HEK293T (cell line): ENCODE measurements around the gene KRI1.

ENCODE experiments used
- ARNT ChIP-seq: fragments of 450-650 bp; IDR thresholded peaks from 2 replicates; pipeline ENCODE4 v1.6.1; 2017; ENCODE audit warnings: mild to moderate bottlenecking
- BHLHE40 ChIP-seq: fragments of 450-650 bp; IDR thresholded peaks from 2 replicates; pipeline ENCODE4 v1.6.1; 2016; ENCODE audit warnings: mild to moderate bottlenecking, moderate library complexity, borderline replicate concordance
- CTBP1 ChIP-seq: fragments of 450-650 bp; IDR thresholded peaks from 2 replicates; pipeline ENCODE4 v1.6.1; 2016; ENCODE audit warnings: borderline replicate concordance
- ELF4 ChIP-seq: fragments of 450-650 bp; IDR thresholded peaks from 2 replicates; pipeline ENCODE4 v1.6.1; 2017; ENCODE audit warnings: antibody characterized with exemption
- FOXA1 ChIP-seq: fragments of 450-650 bp; IDR thresholded peaks from 2 replicates; pipeline ENCODE4 v1.6.1; 2016; ENCODE audit warnings: mild to moderate bottlenecking
- FOXK2 ChIP-seq: fragments of 450-650 bp; IDR thresholded peaks from 2 replicates; pipeline ENCODE4 v1.6.1; 2016; ENCODE audit warnings: mild to moderate bottlenecking
- FOXM1 ChIP-seq: fragments of 450-650 bp; IDR thresholded peaks from 2 replicates; pipeline ENCODE4 v1.6.1; 2017; ENCODE audit warnings: mild to moderate bottlenecking, borderline replicate concordance
- HDGF ChIP-seq: fragments of 450-650 bp; IDR thresholded peaks from 2 replicates; pipeline ENCODE4 v1.6.1; 2017; ENCODE audit warnings: antibody characterized with exemption, borderline replicate concordance
- L3MBTL2 ChIP-seq: fragments of 450-650 bp; conservative IDR thresholded peaks from 2 replicates; pipeline ENCODE4 v1.6.1; 2016; ENCODE audit warnings: mild to moderate bottlenecking
- LEF1 ChIP-seq: fragments of 450-650 bp; IDR thresholded peaks from 2 replicates; pipeline ENCODE4 v1.6.1; 2017; ENCODE audit warnings: mild to moderate bottlenecking, borderline replicate concordance
- SP1 ChIP-seq: fragments of 450-650 bp; IDR thresholded peaks from 2 replicates; pipeline ENCODE4 v1.6.1; 2017
- SUZ12 ChIP-seq: fragments of 450-650 bp; IDR thresholded peaks from 2 replicates; pipeline ENCODE4 v1.6.1; 2016; ENCODE audit warnings: mild to moderate bottlenecking
- ZNF384 ChIP-seq: fragments of 450-650 bp; IDR thresholded peaks from 2 replicates; pipeline ENCODE4 v1.6.1; 2016
- TF ChIP-seq, protein P1 (sequence below): fragments of 450-650 bp; IDR thresholded peaks from 2 replicates; pipeline ENCODE4 v1.6.1; 2016

DNA sequence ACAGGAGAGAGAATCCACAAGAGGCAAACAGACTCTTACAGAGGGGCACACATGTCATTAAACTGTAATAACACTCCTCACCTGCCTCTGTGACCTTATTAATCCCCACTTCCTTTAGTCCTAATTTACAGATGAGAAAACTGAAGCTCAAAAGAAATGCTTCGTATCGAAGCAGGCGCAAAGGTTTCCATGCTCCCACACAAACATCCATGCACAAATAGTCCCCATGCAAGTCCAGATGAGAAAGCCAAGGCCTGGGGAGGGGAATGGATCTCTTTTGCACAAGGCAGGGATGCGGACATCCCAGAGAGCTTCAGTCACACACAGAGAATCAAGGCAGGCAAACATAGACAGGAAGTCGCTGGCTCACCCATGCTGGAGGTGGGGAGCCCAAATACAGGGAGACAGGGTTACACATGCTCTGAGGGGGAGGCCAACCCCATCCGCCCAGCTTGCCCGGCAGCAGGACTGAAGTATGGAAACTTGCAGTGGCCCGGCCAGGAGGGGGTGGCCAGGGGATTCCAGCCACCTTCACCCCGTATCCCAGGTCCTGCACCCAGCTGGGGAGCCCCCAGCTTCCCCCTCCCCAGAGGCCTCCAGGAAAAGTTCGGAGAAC, 49.0 kb downstream of the KRI1 start:
- TF ChIP-seq ZNF384 (no peak), BHLHE40 (no peak), CTBP1 (no peak), FOXM1 (no peak), SP1 (no peak), ARNT (no peak), FOXA1 (no peak), L3MBTL2 (no peak), HDGF (no peak), SUZ12 (no peak), FOXK2 (no peak), LEF1 (no peak), ELF4 (no peak)
- TF ChIP-seq, protein P1, sequence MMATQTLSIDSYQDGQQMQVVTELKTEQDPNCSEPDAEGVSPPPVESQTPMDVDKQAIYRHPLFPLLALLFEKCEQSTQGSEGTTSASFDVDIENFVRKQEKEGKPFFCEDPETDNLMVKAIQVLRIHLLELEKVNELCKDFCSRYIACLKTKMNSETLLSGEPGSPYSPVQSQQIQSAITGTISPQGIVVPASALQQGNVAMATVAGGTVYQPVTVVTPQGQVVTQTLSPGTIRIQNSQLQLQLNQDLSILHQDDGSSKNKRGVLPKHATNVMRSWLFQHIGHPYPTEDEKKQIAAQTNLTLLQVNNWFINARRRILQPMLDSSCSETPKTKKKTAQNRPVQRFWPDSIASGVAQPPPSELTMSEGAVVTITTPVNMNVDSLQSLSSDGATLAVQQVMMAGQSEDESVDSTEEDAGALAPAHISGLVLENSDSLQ = no peak
